Thoracic aorta (tissue), 2 donors: ENCODE data around the gene ZNF397. TPM values are rescaled to one million over a fixed set of nuclear protein-coding genes. Genes with fewer than 3 reads are reported as not detected.

Experiments used
- total RNA-seq, 2 donors: library from RNA; depleted of rRNA; stranded (reverse); fragments of >200 nt; gene quantifications; one replicate each; pipeline versions ENCODE4 v1.1.0 to v1.2.3, GENCODE V29; 2016

The ZNF397 gene
- total RNA-seq, 2 donors from 2014 or later: 16.2 to 45.8 TPM

Other genes with a start within 250 kb of the ZNF397 start
- 10 to 100 TPM; 31.8 to 54.2 TPM for gene MAPRE2, start 199.6 kb upstream of the ZNF397 start, total RNA-seq
- gene ZSCAN30, start 49.2 kb downstream of the ZNF397 start, total RNA-seq: 10 to 100 TPM; 19.5 to 45.8 TPM
- gene ZNF24, start 103.4 kb downstream of the ZNF397 start, total RNA-seq: 10 to 100 TPM; 26.1 to 40.8 TPM
- 1 to 10 TPM in 1 of 2 donors, under 1 TPM in 1; 0.95 to 4.1 TPM for gene ZNF396, start 136.3 kb downstream of the ZNF397 start, total RNA-seq